ENCODE results near the gene LACTBL1. TPM values are rescaled to one million over a fixed set of nuclear protein-coding genes. Genes with fewer than 3 reads are reported as not detected.
"Not testable (repeated sequence)": the region's sequence is repeated elsewhere in the genome, so short reads cannot be mapped to it uniquely, and the experiment has no call there.

The LACTBL1 gene
- total RNA-seq, 1 donor from 2014 or later, result not detected

DNA sequence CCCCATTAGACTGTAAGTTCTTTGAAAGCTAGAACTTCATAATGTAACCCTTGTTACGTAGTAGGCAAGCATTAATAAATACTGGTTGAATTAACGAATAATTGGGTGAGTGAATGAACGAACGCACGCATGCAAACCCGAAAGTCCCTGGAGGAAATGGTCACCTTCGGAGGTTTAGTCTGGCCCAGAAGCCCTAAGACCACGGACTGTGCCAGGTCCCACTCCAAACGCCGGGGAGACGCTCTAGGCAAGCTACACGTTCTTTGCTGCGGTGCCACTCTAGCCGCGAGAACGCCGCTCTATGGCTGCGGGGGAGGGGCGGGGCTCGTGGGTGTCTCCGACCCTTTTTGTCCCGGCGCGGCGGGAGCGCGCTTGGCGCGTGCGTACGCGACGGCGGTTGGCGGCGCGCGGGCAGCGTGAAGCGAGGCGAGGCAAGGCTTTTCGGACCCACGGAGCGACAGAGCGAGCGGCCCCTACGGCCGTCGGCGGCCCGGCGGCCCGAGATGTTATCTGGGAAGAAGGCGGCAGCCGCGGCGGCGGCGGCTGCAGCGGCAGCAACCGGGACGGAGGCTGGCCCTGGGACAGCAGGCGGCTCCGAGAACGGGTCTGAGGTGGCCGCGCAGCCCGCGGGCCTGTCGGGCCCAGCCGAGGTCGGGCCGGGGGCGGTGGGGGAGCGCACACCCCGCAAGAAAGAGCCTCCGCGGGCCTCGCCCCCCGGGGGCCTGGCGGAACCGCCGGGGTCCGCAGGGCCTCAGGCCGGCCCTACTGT is 46.6 kb upstream of the LACTBL1 start, which contains the start of gene KDM1A:
TSS of gene KDM1A (plus strand) at position 375 of the 769 bp plus-strand sequence. CDS start at position 504, 129 bp downstream.
- no peak for TF ChIP-seq CTCF (IDR thresholded peaks at IDR 0.05)
- Mint-ChIP-seq H3K36me3 (ENCODE audit: low read depth) (peaks cover 7% of the 10 kb centered on the region), H3K27me3 (no peaks in the 10 kb centered on the region), H3K9me3 (peaks cover 3% of the 10 kb centered on the region), H3K4me3 (peak within 1 kb of the TSS; percentile 93), H3K4me1 (peaks cover 38% of the 10 kb centered on the region), H3K27ac (peak within 1 kb of the TSS; percentile 84)
- intact Hi-C loops (cut with micrococcal nuclease), result loop anchor here (1.0 to 2.0 kb wide), 3 partner anchors 96 to 672 kb away; partner anchors contain the start of genes LUZP1 and RPL11
- peak; percentile 98 for ATAC-seq (ENCODE audit: low read depth)
- CTCF ChIA-PET, result no interaction called here
- POLR2A ChIA-PET, result interaction anchor here (0.6 to 1.2 kb wide), 7 partner anchors 18 to 995 kb away, joined by 3 to 13 read pairs (median 5); partner anchors contain the start of gene HNRNPR
- DNase-seq, result peak; percentile 96

GRCh38 chr1:23018661-23019093 is 46.0 kb upstream of the LACTBL1 start:
- DNase-seq (no peak), ATAC-seq (ENCODE audit: low read depth) (no peak)
- peaks cover 7% of the 10 kb centered on the region for H3K36me3 Mint-ChIP-seq (ENCODE audit: low read depth)
- peak overlapping the region; percentile 93 for H3K4me3 Mint-ChIP-seq
- ChIA-PET POLR2A (interaction anchor here (0.6 to 1.0 kb wide), 4 partner anchors 19 to 347 kb away, joined by 3 to 7 read pairs (median 5); partner anchors contain the start of gene HNRNPR), CTCF (no interaction called here)
- H3K27ac Mint-ChIP-seq, result peak overlapping the region; percentile 84
- peaks cover 3% of the 10 kb centered on the region for H3K9me3 Mint-ChIP-seq
- intact Hi-C loops (cut with micrococcal nuclease), result loop anchor here (1.0 to 2.0 kb wide), 3 partner anchors 97 to 672 kb away; partner anchors contain the start of genes LUZP1 and RPL11
- no peak for TF ChIP-seq CTCF (IDR thresholded peaks at IDR 0.05)
- H3K27me3 Mint-ChIP-seq, result no peaks in the 10 kb centered on the region
- peaks cover 35% of the 10 kb centered on the region for H3K4me1 Mint-ChIP-seq

GRCh38 chr1:23013657-23014056 is 41.0 kb upstream of the LACTBL1 start:
- no peaks in the 10 kb centered on the region for H3K27me3 Mint-ChIP-seq
- CTCF ChIA-PET, result interaction anchor here (1.1 kb wide), 1 partner anchor 171 kb away, joined by 4 read pairs; no protein-coding TSS in a partner anchor
- no peak overlapping the region for H3K27ac Mint-ChIP-seq
- no peaks in the 10 kb centered on the region for H3K9me3 Mint-ChIP-seq
- no peak for DNase-seq
- no peaks in the 10 kb centered on the region for H3K36me3 Mint-ChIP-seq (ENCODE audit: low read depth)
- intact Hi-C loops (cut with micrococcal nuclease), result no loop called here
- no peak overlapping the region for H3K4me3 Mint-ChIP-seq
- POLR2A ChIA-PET, result no interaction called here
- peaks cover 9% of the 10 kb centered on the region for H3K4me1 Mint-ChIP-seq
- no peak for ATAC-seq (ENCODE audit: low read depth)
- TF ChIP-seq CTCF (IDR thresholded peaks at IDR 0.05), result no peak

GRCh38 chr1:23010025-23010424 is 37.4 kb upstream of the LACTBL1 start:
- ATAC-seq (ENCODE audit: low read depth); H3K9me3 Mint-ChIP-seq; DNase-seq; H3K4me1 Mint-ChIP-seq; POLR2A ChIA-PET; intact Hi-C loops (cut with micrococcal nuclease); CTCF ChIA-PET; H3K4me3 Mint-ChIP-seq; H3K36me3 Mint-ChIP-seq (ENCODE audit: low read depth); H3K27me3 Mint-ChIP-seq; H3K27ac Mint-ChIP-seq: not testable (repeated sequence)

DNA sequence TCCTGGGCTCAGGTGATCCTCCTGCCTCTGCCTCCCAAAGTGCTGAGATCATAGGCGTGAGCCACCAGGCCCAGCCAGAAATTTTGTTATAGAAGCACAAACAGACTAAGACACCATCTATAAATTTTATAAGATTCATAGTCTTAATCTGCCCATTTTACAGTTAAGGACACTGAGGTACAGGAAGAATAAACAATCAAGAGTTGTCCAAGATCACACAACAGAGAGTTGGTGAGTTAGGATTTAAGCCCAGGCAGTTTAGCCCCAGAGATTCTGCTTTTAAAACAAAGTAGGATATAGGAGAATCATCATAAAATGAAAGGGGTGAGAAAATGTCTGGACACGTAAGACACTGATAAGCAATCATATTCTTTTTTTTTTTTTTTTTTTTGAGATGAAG is 36.2 kb upstream of the LACTBL1 start:
- POLR2A ChIA-PET, result no interaction called here
- no peak overlapping the region for H3K27ac Mint-ChIP-seq
- no peaks in the 10 kb centered on the region for H3K36me3 Mint-ChIP-seq (ENCODE audit: low read depth)
- H3K4me3 Mint-ChIP-seq, result no peak overlapping the region
- DNase-seq (no peak), ATAC-seq (ENCODE audit: low read depth) (no peak)
- intact Hi-C loops (cut with micrococcal nuclease), result no loop called here
- CTCF ChIA-PET, result no interaction called here
- no peaks in the 10 kb centered on the region for H3K9me3 Mint-ChIP-seq
- H3K4me1 Mint-ChIP-seq, result peaks cover 3% of the 10 kb centered on the region
- H3K27me3 Mint-ChIP-seq, result peaks cover 2% of the 10 kb centered on the region
- TF ChIP-seq CTCF (IDR thresholded peaks at IDR 0.05), result no peak

Measured in activated B cell treated with CpG ODN at 0.5 μM for 24 hours (primary cell).